GM10266 (cell line): ENCODE data around the gene OXCT1.

Experiments used
- DNase-seq: peaks from one replicate; pipeline ENCODE4 v3.0.0; 2012; ENCODE audit errors: extremely low spot score
- TF ChIP-seq, protein P1 (sequence below): IDR thresholded peaks from 2 replicates; pipeline ENCODE4 v1.5.1; 2012; ENCODE audit warnings: mild to moderate bottlenecking, low read depth; ENCODE audit not compliant: control insufficient read depth, insufficient read depth; ENCODE audit errors: missing control alignments

Gene OXCT1

DNA sequence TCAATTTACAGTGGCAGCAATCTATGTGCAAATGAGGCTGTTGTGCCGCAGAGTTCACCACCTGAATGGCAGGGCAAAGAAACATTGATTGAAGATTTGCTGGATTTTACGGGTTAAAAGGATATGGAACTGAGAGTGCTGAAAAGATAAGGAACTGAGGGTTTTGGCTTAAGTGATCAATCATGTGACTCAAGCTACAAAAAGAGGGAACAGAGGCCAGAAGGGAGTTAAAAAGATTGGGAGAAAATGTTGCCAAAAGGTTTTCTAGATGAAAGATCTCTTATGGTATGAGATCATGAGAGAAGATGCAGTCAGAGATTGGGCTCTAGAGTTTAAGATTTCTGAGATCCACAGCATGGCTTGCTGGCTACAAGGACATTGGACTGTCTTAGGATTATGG lies 26.0 kb upstream of the OXCT1 start:
- TF ChIP-seq, protein P1, sequence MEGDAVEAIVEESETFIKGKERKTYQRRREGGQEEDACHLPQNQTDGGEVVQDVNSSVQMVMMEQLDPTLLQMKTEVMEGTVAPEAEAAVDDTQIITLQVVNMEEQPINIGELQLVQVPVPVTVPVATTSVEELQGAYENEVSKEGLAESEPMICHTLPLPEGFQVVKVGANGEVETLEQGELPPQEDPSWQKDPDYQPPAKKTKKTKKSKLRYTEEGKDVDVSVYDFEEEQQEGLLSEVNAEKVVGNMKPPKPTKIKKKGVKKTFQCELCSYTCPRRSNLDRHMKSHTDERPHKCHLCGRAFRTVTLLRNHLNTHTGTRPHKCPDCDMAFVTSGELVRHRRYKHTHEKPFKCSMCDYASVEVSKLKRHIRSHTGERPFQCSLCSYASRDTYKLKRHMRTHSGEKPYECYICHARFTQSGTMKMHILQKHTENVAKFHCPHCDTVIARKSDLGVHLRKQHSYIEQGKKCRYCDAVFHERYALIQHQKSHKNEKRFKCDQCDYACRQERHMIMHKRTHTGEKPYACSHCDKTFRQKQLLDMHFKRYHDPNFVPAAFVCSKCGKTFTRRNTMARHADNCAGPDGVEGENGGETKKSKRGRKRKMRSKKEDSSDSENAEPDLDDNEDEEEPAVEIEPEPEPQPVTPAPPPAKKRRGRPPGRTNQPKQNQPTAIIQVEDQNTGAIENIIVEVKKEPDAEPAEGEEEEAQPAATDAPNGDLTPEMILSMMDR = no peak
- DNase-seq = no peak

DNA sequence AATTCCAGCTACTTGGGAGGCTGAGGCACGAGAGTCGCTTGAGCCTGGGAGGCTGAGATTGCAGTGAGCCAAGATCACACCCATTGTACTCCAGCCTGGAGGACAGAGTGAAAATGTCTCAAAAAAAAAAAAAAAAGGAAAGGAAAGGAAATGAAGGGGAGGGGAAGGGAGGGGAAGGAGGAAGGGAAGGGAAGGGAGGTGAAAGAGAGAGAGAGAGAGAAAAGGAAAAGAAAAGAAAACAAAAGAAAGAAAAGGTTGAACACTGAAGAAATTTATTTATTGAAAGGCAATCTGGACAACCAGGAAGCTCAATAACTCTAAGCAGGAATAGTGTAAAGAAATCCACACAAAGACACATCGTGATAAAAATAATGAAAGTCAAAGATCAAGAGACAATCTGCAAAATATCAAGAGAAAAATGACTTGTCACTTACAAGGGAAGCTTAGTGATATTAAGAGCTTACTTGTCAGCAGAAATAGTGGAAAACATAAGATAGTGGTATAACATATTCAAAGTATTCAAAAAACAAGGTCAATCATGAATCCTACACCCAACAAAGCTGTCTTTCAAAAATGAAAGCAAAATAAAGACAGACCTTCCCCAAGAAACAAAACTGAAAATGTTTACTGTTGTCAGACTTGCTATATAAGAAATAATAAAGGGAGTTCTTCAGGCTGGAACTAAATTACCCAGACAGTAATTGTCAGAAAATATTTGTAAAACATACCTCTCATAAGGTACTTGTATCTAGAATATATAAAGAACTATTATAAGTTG lies 23.0 kb upstream of the OXCT1 start:
- peak; percentile 12 for DNase-seq
- TF ChIP-seq, protein P1 = no peak

DNA sequence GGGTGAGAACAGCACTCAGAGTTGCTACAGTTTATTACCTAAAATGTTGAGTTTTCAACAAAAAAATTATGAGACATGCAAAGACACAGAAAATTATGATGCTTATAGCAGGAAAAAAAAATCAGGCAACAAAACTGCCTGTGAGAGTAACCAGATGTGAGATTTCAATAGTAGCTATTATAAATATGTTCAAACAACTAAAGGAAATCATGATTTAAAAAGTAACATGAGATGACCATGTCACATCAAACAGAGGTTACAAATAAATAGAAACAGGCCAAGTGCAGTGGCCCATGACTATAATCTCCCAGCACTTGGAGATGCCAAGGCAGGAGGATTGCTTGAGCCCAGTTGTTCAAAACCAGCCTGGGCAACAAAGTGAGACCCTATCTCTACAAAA lies 21.8 kb upstream of the OXCT1 start:
- TF ChIP-seq, protein P1 = no peak
- DNase-seq = no peak

DNA sequence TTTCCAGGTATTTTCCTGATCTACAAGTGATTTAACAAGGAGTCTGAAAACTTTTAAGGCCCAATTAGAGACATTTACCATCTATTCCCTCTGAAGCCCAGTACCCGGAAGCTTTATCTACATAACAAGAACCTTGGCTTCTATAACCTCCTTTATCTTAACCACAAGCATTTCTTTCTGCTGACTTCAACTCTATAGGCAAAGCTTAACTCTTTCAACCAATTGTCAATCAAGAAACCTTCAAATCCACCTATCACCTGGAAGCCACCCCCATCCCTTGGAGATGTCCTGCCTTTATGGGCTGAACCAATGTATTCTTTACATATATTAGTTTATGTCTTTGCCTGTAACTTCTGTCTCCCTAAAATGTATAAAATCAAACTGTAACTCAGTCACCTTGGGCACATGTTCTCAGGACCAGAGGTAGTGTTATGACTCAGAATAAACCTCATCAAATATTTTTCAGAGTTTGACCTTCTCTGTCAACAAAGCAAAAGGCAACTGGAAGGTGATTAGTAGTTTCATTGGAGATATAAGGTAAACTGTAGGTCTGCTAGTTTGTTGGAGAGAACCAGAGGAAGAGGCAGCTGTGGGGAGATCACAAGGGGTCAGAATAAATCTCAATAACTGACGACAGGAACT lies 21.0 kb upstream of the OXCT1 start:
- DNase-seq = no peak
- TF ChIP-seq, protein P1 = no peak

DNA sequence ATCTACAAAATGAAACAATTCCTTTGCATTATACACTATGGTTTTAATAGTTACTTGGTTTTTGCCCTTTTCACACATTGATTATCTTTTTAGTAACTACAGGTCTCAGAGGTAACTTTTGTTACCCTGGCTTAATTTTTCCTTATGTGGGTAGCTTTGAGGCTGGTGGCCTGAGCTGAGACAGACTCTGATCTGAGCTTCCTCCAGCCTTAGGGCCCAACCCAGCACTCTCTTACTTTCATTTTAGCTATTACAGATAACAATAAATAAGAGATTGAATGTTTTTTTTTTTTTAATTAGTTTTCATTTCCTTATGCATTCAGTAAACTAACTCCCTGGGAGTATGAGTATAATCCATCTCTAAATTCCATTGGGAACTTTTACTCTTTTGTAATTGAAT lies 15.1 kb upstream of the OXCT1 start:
- DNase-seq = no peak
- TF ChIP-seq, protein P1 = no peak

DNA sequence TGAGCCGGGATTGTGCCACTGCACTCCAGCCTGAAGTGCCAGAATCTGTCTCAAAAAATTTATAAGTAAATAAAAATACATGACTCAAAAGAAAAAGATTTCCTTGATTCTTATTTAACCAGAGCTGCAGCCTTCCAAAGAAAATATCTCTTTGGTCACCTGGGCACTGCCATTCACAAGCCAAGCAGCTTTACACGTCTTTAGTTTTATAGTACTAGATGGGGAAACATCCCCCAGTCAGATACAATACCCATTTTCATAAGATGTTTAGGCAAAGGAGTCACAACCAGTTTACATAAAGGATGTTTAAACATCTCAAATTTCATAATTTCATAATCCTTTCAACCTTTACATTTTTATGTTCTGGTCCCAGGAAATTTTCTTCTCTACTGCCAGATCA lies 13.7 kb upstream of the OXCT1 start:
- no peak for DNase-seq
- TF ChIP-seq, protein P1 = no peak

DNA sequence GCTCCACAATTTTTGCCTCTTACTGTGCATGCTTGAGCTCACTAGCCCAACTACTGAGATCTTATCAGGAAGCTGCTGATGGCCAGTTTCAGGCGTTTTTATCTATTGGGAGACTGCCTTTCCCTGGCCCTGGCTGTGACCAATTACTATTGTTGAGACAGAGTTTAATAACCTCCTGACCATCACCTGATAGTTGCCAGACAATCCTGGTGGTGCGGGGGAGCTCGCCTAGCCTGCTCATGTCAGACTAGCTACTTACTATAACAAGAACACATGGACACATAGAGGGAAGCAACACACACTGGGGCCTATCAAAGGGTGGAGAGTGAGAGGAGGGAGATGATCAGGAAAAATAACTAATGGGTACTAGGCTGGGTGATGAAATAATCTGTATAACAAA lies 13.0 kb upstream of the OXCT1 start:
- no peak for DNase-seq
- TF ChIP-seq, protein P1 = no peak
